B cell (primary cell): ENCODE results near the gene FAM177B. TPM values are rescaled to one million over a fixed set of nuclear protein-coding genes. Genes with fewer than 3 reads are reported as not detected.

Experiments
- ATAC-seq: fragments of 200-7000 bp; cut with Tn5 transposase; one replicate; pipeline ENCODE4 v1.10.0; 2021; ENCODE audit warnings: low read depth, mild to moderate bottlenecking, moderate number of reproducible peaks, moderate library complexity
- CTCF ChIA-PET: fragments of 350-600 bp; sonication (Branson Sonifier 250); formaldehyde crosslinking; loops from one replicate; lab custom pipeline; 2021; ENCODE audit warnings: antibody characterized with exemption, inconsistent platforms; lab: Charles Lee
- POLR2A ChIA-PET: fragments of 350-600 bp; sonication (Branson Sonifier 250); formaldehyde crosslinking; loops from one replicate; lab custom pipeline; 2021; ENCODE audit warnings: antibody characterized with exemption; lab: Charles Lee
- DNase-seq: peaks from one replicate; pipeline ENCODE4 v3.0.0; 2013
- H2AFZ ChIP-seq: 2 replicates; pipeline ENCODE4 v1.6.1; 2012; ENCODE audit warnings: mild to moderate bottlenecking, low read depth, low read length; ENCODE audit not compliant: insufficient read depth, poor library complexity, severe bottlenecking
- H3K27ac ChIP-seq, 2 donors: 1 replicate in 1 of 2; 2 replicates in 1 of 2; pipeline ENCODE4 v1.5.1; 2012 to 2013; ENCODE audit warnings: low read length in 2 of 2, mild to moderate bottlenecking in 2 of 2, moderate library complexity in 1 of 2
- H3K27me3 ChIP-seq, 4 experiments: fragments of 200-600 bp in 1 of 4; sonication (generic) in 1 of 4; replicated peaks in 1 of 4; 1 replicate in 2 of 4; 2 replicates in 2 of 4; pipeline versions ENCODE4 v1.6.1 to v1.7.0; 2013 to 2016; ENCODE audit warnings: low read length in 3 of 4, mild to moderate bottlenecking in 2 of 4, mixed read lengths in 1 of 4, moderate library complexity in 1 of 4; ENCODE audit not compliant: insufficient read depth in 4 of 4, control insufficient read depth in 3 of 4; ENCODE audit errors: control extremely low read depth in 1 of 4
- H3K36me3 ChIP-seq, 2 experiments: replicated peaks in 1 of 2; 1 replicate in 1 of 2; 2 replicates in 1 of 2; pipeline versions ENCODE4 v1.6.1 to v1.7.1; 2013; ENCODE audit warnings: low read length in 1 of 2; ENCODE audit not compliant: insufficient read depth in 2 of 2, control insufficient read depth in 1 of 2; ENCODE audit errors: control extremely low read depth in 1 of 2, extremely low read depth in 1 of 2
- H3K4me1 ChIP-seq, 2 donors: fragments of 200-600 bp in 1 of 2; sonication (generic) in 1 of 2; 1 replicate in 1 of 2; 2 replicates in 1 of 2; pipeline versions ENCODE4 v1.5.1 to v1.6.1; 2013 to 2017; ENCODE audit warnings: low read length in 2 of 2; ENCODE audit not compliant: control insufficient read depth in 2 of 2, insufficient read depth in 2 of 2
- H3K4me2 ChIP-seq: replicated peaks from 2 replicates; pipeline ENCODE3; 2012; ENCODE audit warnings: mild to moderate bottlenecking, low read depth, low read length; ENCODE audit not compliant: poor library complexity, severe bottlenecking
- H3K4me3 ChIP-seq, 5 experiments: fragments of 200-600 bp in 1 of 5; sonication (generic) in 1 of 5; 1 replicate in 3 of 5; 2 replicates in 2 of 5; pipeline versions ENCODE4 v1.5.1 to v1.7.0; 2011 to 2016; ENCODE audit warnings: low read length in 4 of 5, mild to moderate bottlenecking in 4 of 5, low read depth in 2 of 5, control low read depth in 1 of 5, moderate library complexity in 1 of 5; ENCODE audit not compliant: insufficient read depth in 1 of 5; ENCODE audit errors: control extremely low read depth in 1 of 5, extremely low read depth in 1 of 5
- H3K79me2 ChIP-seq: fragments of 200-600 bp; sonication (generic); one replicate; pipeline ENCODE4 v1.6.0; 2016; ENCODE audit warnings: low read length; ENCODE audit not compliant: control insufficient read depth, insufficient read depth
- H3K9ac ChIP-seq: fragments of 200-600 bp; sonication (generic); 2 replicates; pipeline ENCODE4 v1.6.1; 2017; ENCODE audit warnings: mild to moderate bottlenecking, low read length, moderate library complexity
- H3K9me3 ChIP-seq, 3 donors: one replicate each; pipeline versions ENCODE4 v1.6.1 to v1.7.1; 2013; ENCODE audit warnings: low read length in 2 of 3; ENCODE audit not compliant: control insufficient read depth in 2 of 3, insufficient read depth in 1 of 3; ENCODE audit errors: control extremely low read depth in 1 of 3
- H4K20me1 ChIP-seq: 2 replicates; pipeline ENCODE4 v1.6.0; 2012; ENCODE audit warnings: mild to moderate bottlenecking, low read length; ENCODE audit not compliant: insufficient read depth, control insufficient read depth, poor library complexity, severe bottlenecking
- H3K27ac Mint-ChIP-seq: one replicate; pipeline ENCODE4 v1.8.0; 2021; ENCODE audit warnings: mixed read lengths
- H3K27me3 Mint-ChIP-seq: one replicate; pipeline ENCODE4 v1.8.0; 2021; ENCODE audit warnings: mixed read lengths
- H3K4me1 Mint-ChIP-seq: one replicate; pipeline ENCODE4 v1.8.0; 2021; ENCODE audit warnings: mixed read lengths
- H3K4me3 Mint-ChIP-seq: one replicate; pipeline ENCODE4 v1.8.0; 2021; ENCODE audit warnings: mixed read lengths
- H3K9me3 Mint-ChIP-seq: one replicate; pipeline ENCODE4 v1.8.0; 2022; ENCODE audit warnings: mixed read lengths; ENCODE audit not compliant: insufficient read depth
- CTCF ChIP-seq: fragments of 200-600 bp; IDR thresholded peaks from one replicate; pipeline ENCODE4 v1.8.0; 2022; ENCODE audit warnings: antibody characterized with exemption, mild to moderate bottlenecking
- EZH2 ChIP-seq: IDR thresholded peaks from 2 replicates; pipeline ENCODE4 v1.6.1; 2012; ENCODE audit warnings: borderline replicate concordance, low read depth, mild to moderate bottlenecking, moderate library complexity, low read length; ENCODE audit not compliant: insufficient read depth, poor library complexity, severe bottlenecking
- WGBS: methylation state at CpG from one replicate; pipeline ENCODE4 v1.1.5; 2013; ENCODE audit warnings: missing lambda C conversion rate; ENCODE audit not compliant: insufficient coverage; 5-methylcytosine and 5-hydroxymethylcytosine counted together
- intact Hi-C: fragments of 100-400 bp; cut with micrococcal nuclease; formaldehyde crosslinking; loops from one replicate; pipeline ENCODE4 v1.10.0; 2022
- polyA plus RNA-seq: library from polyadenylated mRNA; depleted of rRNA; stranded (reverse); fragments of >200 nt; gene quantifications from 2 replicates; pipeline ENCODE4 v1.2.3, GENCODE V29; 2012
- total RNA-seq, 2 donors: library from RNA; stranded (reverse); fragments of 120-200 nt in 1 of 2; gene quantifications; 1 replicate in 1 of 2; 2 replicates in 1 of 2; pipeline versions ENCODE4 v1.2.3 to v1.2.4, GENCODE V29; 2013 to 2022

Gene FAM177B
- total and polyA plus RNA-seq, 2 donors (not counting 1 experiment from before 2014, with no cell fraction given) = 12.8 to 19.9 TPM

- H3K27ac Mint-ChIP-seq = no peak overlapping the region
- no peaks in the 10 kb centered on the region for H4K20me1 ChIP-seq
- H3K9me3 ChIP-seq = peaks cover 0 to 1% (median 0%) of the 10 kb centered on the region in 3 donors
- no peak overlapping the region for H3K4me3 ChIP-seq
- no peaks in the 10 kb centered on the region for H3K27me3 Mint-ChIP-seq
- H3K4me2 ChIP-seq = no peak overlapping the region
- no peak overlapping the region for H3K27ac ChIP-seq
- DNase-seq (no peak), ATAC-seq (no peak)
- no peaks in the 10 kb centered on the region for H3K79me2 ChIP-seq
- no peaks in the 10 kb centered on the region for H3K36me3 ChIP-seq
- H3K4me1 Mint-ChIP-seq = peaks cover 39% of the 10 kb centered on the region
- H2AFZ ChIP-seq = no peak overlapping the region
- TF ChIP-seq CTCF (no peak), EZH2 (no peak)
- H3K9ac ChIP-seq = no peak overlapping the region
- no peaks in the 10 kb centered on the region for H3K27me3 ChIP-seq
- peaks cover 4% of the 10 kb centered on the region for H3K9me3 Mint-ChIP-seq
- H3K4me1 ChIP-seq = peaks cover 7 to 8% of the 10 kb centered on the region in 2 donors
- intact Hi-C loops = no loop called here
- ChIA-PET CTCF (interaction anchor here (1.1 to 1.4 kb wide), 2 partner anchors 10 to 44 kb away, joined by 3 to 4 read pairs; no protein-coding TSS in a partner anchor), POLR2A (interaction anchor here (0.6 kb wide), 1 partner anchor 15 kb away, joined by 4 read pairs; no protein-coding TSS in a partner anchor)
- no peak overlapping the region for H3K4me3 Mint-ChIP-seq
Observed at GRCh38 chr1:222783051-222783450, 46.0 kb downstream of the FAM177B start.

- CTCF ChIA-PET = interaction anchor here (1.3 kb wide), 1 partner anchor 52 kb away, joined by 3 read pairs; no protein-coding TSS in a partner anchor
- Histone ChIP-seq H2AFZ (peak overlapping the region; percentile 12), H3K4me2 (no peak overlapping the region), H4K20me1 (no peaks in the 10 kb centered on the region), H3K4me1 (peaks cover 17 to 18% of the 10 kb centered on the region in 2 donors), H3K27me3 (no peaks in the 10 kb centered on the region), H3K27ac (no peak overlapping the region), H3K36me3 (no peaks in the 10 kb centered on the region), H3K79me2 (no peaks in the 10 kb centered on the region), H3K9ac (no peak overlapping the region), H3K9me3 (peaks cover 1 to 3% (median 3%) of the 10 kb centered on the region in 3 donors), H3K4me3 (no peak overlapping the region)
- Mint-ChIP-seq H3K4me1 (peaks cover 51% of the 10 kb centered on the region), H3K27ac (no peak overlapping the region), H3K9me3 (peaks cover 4% of the 10 kb centered on the region), H3K27me3 (no peaks in the 10 kb centered on the region), H3K4me3 (no peak overlapping the region)
- TF ChIP-seq EZH2 (no peak), CTCF (no peak)
- intact Hi-C loops = no loop called here
- POLR2A ChIA-PET = no interaction called here
- no CpG with 5 or more reads among the region's 3 CpGs for WGBS
- ATAC-seq = no peak
- DNase-seq = no peak
Observed at GRCh38 chr1:222784371-222784770, 47.4 kb downstream of the FAM177B start.
